HepG2 (cell line): ENCODE measurements around the gene SAE1. TPM values are rescaled to one million over a fixed set of nuclear protein-coding genes. Genes with fewer than 3 reads are reported as not detected.

Experiments used
- ASH2L ChIP-seq: fragments of 300-600, 200-600 bp; sonication (generic); IDR thresholded peaks from 2 replicates; pipeline ENCODE4 v1.7.0; 2017; ENCODE audit warnings: low read depth, mild to moderate bottlenecking, moderate library complexity, mixed read lengths, low read length; ENCODE audit not compliant: insufficient read length
- ATF1 ChIP-seq: IDR thresholded peaks from 2 replicates; pipeline ENCODE4 v1.6.1; 2016; ENCODE audit warnings: mild to moderate bottlenecking, control low read depth
- HIVEP1 ChIP-seq: sonication (generic); formaldehyde crosslinking; IDR thresholded peaks from 2 replicates; pipeline ENCODE4 v1.4.0; 2020; ENCODE audit warnings: mild to moderate bottlenecking, missing genetic modification reagents
- HNRNPLL ChIP-seq: fragments of 200-400 bp; formaldehyde crosslinking; IDR thresholded peaks from 2 replicates; pipeline ENCODE4 v1.6.1; 2017; ENCODE audit warnings: mild to moderate bottlenecking, low read depth, low read length; ENCODE audit not compliant: poor library complexity, severe bottlenecking
- MIXL1 ChIP-seq: IDR thresholded peaks from 2 replicates; pipeline ENCODE4 v1.6.1; 2016
- MLXIP ChIP-seq: sonication (generic); formaldehyde crosslinking; IDR thresholded peaks from 2 replicates; pipeline ENCODE4 v1.9.0; 2021; ENCODE audit warnings: missing genetic modification reagents, borderline replicate concordance
- MXD1 ChIP-seq: sonication (generic); formaldehyde crosslinking; IDR thresholded peaks from 2 replicates; pipeline ENCODE4 v1.4.0; 2020; ENCODE audit warnings: mild to moderate bottlenecking, missing genetic modification reagents
- POLR2AphosphoS5 ChIP-seq: IDR thresholded peaks from 2 replicates; pipeline ENCODE4 v1.6.1; 2012; ENCODE audit warnings: low read depth, low read length
- SMAD1 ChIP-seq: sonication (generic); formaldehyde crosslinking; IDR thresholded peaks from 2 replicates; pipeline ENCODE4 v1.4.0; 2020; ENCODE audit warnings: missing genetic modification reagents, low read depth, mild to moderate bottlenecking, borderline replicate concordance
- SRSF1 ChIP-seq: fragments of 200-400 bp; formaldehyde crosslinking; optimal IDR thresholded peaks from 2 replicates; pipeline ENCODE3; 2017; ENCODE audit warnings: mild to moderate bottlenecking, low read depth, low read length, moderate library complexity
- TCF12 ChIP-seq, 2 experiments: fragments of 450-650 bp in 1 of 2; sonication (generic) in 1 of 2; formaldehyde crosslinking in 1 of 2; IDR thresholded peaks; 2 replicates each; pipeline versions ENCODE4 v1.6.1 to v1.8.0; 2017 to 2022; ENCODE audit warnings: antibody characterized with exemption in 1 of 2, mild to moderate bottlenecking in 1 of 2, missing genetic modification reagents in 1 of 2, moderate library complexity in 1 of 2
- TCF7L2 ChIP-seq: IDR thresholded peaks from 2 replicates; pipeline ENCODE4 v1.6.1; 2011; ENCODE audit warnings: mild to moderate bottlenecking, low read depth, low read length, moderate library complexity
- TFDP2 ChIP-seq: sonication (generic); formaldehyde crosslinking; IDR thresholded peaks from 2 replicates; pipeline ENCODE4 v1.4.0; 2020; ENCODE audit warnings: missing genetic modification reagents
- ZBTB25 ChIP-seq: IDR thresholded peaks from 2 replicates; pipeline ENCODE4 v1.6.1; 2018; ENCODE audit warnings: missing genetic modification reagents
- ZKSCAN1 ChIP-seq: fragments of 150-350 bp; IDR thresholded peaks from 2 replicates; pipeline ENCODE4 v1.6.1; 2014; ENCODE audit warnings: low read length
- ZNF280D ChIP-seq: sonication (generic); formaldehyde crosslinking; IDR thresholded peaks from 2 replicates; pipeline ENCODE4 v1.5.1; 2020; ENCODE audit warnings: mild to moderate bottlenecking, missing genetic modification reagents
- ZNF570 ChIP-seq: sonication (generic); formaldehyde crosslinking; IDR thresholded peaks from 2 replicates; pipeline ENCODE4 v1.4.0; 2020; ENCODE audit warnings: mild to moderate bottlenecking, missing genetic modification reagents, borderline replicate concordance
- ZNF839 ChIP-seq: sonication (generic); formaldehyde crosslinking; IDR thresholded peaks from 2 replicates; pipeline ENCODE4 v1.4.0; 2020; ENCODE audit warnings: missing genetic modification reagents, mild to moderate bottlenecking, borderline replicate concordance
- ZSCAN21 ChIP-seq: sonication (generic); formaldehyde crosslinking; IDR thresholded peaks from 2 replicates; pipeline ENCODE4 v1.8.0; 2022; ENCODE audit warnings: mild to moderate bottlenecking, missing genetic modification reagents, moderate library complexity, borderline replicate concordance
- polyA plus RNA-seq, 8 experiments: library from polyadenylated mRNA; depleted of rRNA in 3 of 8; stranded (reverse) in 7 of 8; unstranded in 1 of 8; fragments of >200 nt; fragmentation: Illumina TruSeq in 4 of 8; extraction: Trizol in 4 of 8; gene quantifications; 2 replicates each; pipeline versions ENCODE4 v1.2.1 to v1.2.3, GENCODE V29; 2011 to 2016; ENCODE audit warnings: low read depth in 4 of 8, missing spikeins in 1 of 8, mixed read lengths in 1 of 8; ENCODE audit not compliant: insufficient read depth in 1 of 8
- total RNA-seq, 5 experiments: library from RNA; depleted of rRNA; stranded (reverse); fragments of >200 nt; fragmentation: Illumina TruSeq; extraction: Trizol; gene quantifications; 2 replicates each; pipeline ENCODE4 v1.2.3, GENCODE V29; 2016; ENCODE audit warnings: low read depth in 1 of 5

The SAE1 gene
- total and polyA plus RNA-seq, 2 of the 13 experiments (the other 11 are each of a cell fraction or from before 2014, with no cell fraction given): 87.6 to 197 TPM

GRCh38 chr19:47255879-47256692 is 125.5 kb downstream of the SAE1 start, which contains the start of gene CCDC9 (continued):
- TF ChIP-seq HNRNPLL (peak; percentile 36), POLR2AphosphoS5 (peak; percentile 65), MXD1 (CRISPR knock-in tag) (no peak), TFDP2 (CRISPR knock-in tag) (peak; percentile 51; the same call in 1 of the 2 replicates), ZNF570 (CRISPR knock-in tag) (no peak), TCF7L2 (no peak), ZNF280D (no peak), ZNF839 (peak; percentile 56; the same call in 1 of the 2 replicates), ZKSCAN1 (no peak), HIVEP1 (CRISPR knock-in tag) (no peak; the same call in 1 of the 2 replicates), MIXL1 (CRISPR knock-in tag) (no peak), ATF1 (CRISPR knock-in tag) (peak; percentile 89), ZSCAN21 (0 out of 2 replicates have a peak, but pooled peaks have one; percentile 24), ASH2L (peak; percentile 26), SRSF1 (peak; percentile 64), MLXIP (no peak), TCF12 (IDR thresholded peaks at IDR 0.05) (no peak), TCF12 (CRISPR knock-in tag; IDR thresholded peaks at IDR 0.05) (no peak), SMAD1 (CRISPR knock-in tag) (0 out of 2 replicates have a peak, but pooled peaks have one; percentile 43), ZBTB25 (CRISPR knock-in tag) (peak; percentile 99)
